GM21825 (cell line): ENCODE measurements around the gene PQBP1.
"Not testable (repeated sequence)": the region's sequence is repeated elsewhere in the genome, so short reads cannot be mapped to it uniquely, and the experiment has no call there.

Experiments used
- ATAC-seq: cut with Tn5 transposase; IDR thresholded peaks from one replicate; pipeline ENCODE4 v1.9.1; 2021; ENCODE audit warnings: mild to moderate bottlenecking, moderate library complexity; ENCODE audit not compliant: unreplicated experiment

PQBP1 gene

GRCh38 chrX:48897625-48898306 lies at the start of gene PQBP1, which contains the start of gene TIMM17B:
PQBP1 (plus strand) TSS chrX:48897930; CDS start chrX:48898510, 580 bp downstream.
TIMM17B (minus strand) TSS chrX:48897768; CDS start chrX:48897749, 19 bp downstream.
- ATAC-seq = peak; percentile 77

- no peak for ATAC-seq
These were observed 48.9 kb upstream of the PQBP1 start for GRCh38 chrX:48848847-48849246.

GRCh38 chrX:48852857-48853256 lies 44.9 kb upstream of the PQBP1 start:
- no peak for ATAC-seq

GRCh38 chrX:48853494-48853893 lies 44.2 kb upstream of the PQBP1 start:
- ATAC-seq = not testable (repeated sequence)

- not testable (repeated sequence) for ATAC-seq
These were observed 43.5 kb upstream of the PQBP1 start for GRCh38 chrX:48854121-48854804.

GRCh38 chrX:48854898-48855297 lies 42.8 kb upstream of the PQBP1 start:
- no peak for ATAC-seq

GRCh38 chrX:48864210-48864609 lies 33.5 kb upstream of the PQBP1 start:
- no peak for ATAC-seq

- ATAC-seq = not testable (repeated sequence)
These were observed 25.7 kb upstream of the PQBP1 start for GRCh38 chrX:48872017-48872416.

GRCh38 chrX:48876944-48877343 lies 20.8 kb upstream of the PQBP1 start:
- ATAC-seq = not testable (repeated sequence)

- ATAC-seq = no peak
These were observed 14.0 kb upstream of the PQBP1 start for GRCh38 chrX:48883729-48884128.

GRCh38 chrX:48886586-48886985 lies 11.1 kb upstream of the PQBP1 start:
- not testable (repeated sequence) for ATAC-seq

GRCh38 chrX:48890296-48890925 lies 7.3 kb upstream of the PQBP1 start:
- ATAC-seq = no peak

- ATAC-seq = peak; percentile 26
These were observed 6.8 kb upstream of the PQBP1 start for GRCh38 chrX:48890934-48891401.

GRCh38 chrX:48891402-48892288 lies 6.1 kb upstream of the PQBP1 start:
- ATAC-seq = peak; percentile 73

GRCh38 chrX:48892896-48893295 lies 4.8 kb upstream of the PQBP1 start:
- ATAC-seq = no peak

GRCh38 chrX:48893556-48894348 lies 4.0 kb upstream of the PQBP1 start:
- no peak for ATAC-seq

GRCh38 chrX:48894891-48895290 lies 2.8 kb upstream of the PQBP1 start:
- no peak for ATAC-seq

GRCh38 chrX:48896611-48897011 lies 1.1 kb upstream of the PQBP1 start:
- ATAC-seq = no peak

GRCh38 chrX:48897157-48897624 lies 539 bp upstream of the PQBP1 start:
- ATAC-seq = no peak

GRCh38 chrX:48899078-48899410 lies 1.3 kb downstream of the PQBP1 start:
- no peak for ATAC-seq
